Measurements from ENCODE around the gene EXOC6B. TPM values are rescaled to one million over a fixed set of nuclear protein-coding genes. Genes with fewer than 3 reads are reported as not detected.
"Not testable (repeated sequence)": the region's sequence is repeated elsewhere in the genome, so short reads cannot be mapped to it uniquely, and the experiment has no call there.

EXOC6B gene
- total RNA-seq, 1 donor from 2014 or later, result 35.2 TPM

DNA sequence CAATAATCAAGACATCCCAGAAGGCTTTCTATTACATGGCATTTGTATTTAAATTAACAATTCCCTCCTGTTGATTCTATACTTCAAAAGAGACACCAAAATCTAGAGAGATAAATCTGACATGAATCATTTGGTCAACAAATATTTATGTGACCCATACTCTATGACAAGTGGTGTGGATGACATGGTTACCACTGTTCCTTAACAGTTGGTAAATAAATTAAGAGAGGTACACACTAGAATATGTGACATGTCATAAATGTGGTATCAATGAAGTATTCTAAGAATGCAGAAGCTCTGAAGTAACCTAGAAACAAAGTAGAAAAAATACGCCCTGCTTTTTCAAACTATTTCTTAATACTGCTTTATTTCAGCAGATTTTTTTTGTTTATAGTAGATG lies 255.4 kb downstream of the EXOC6B start:
- H3K4me1 ChIP-seq, result peaks cover 3% of the 10 kb centered on the region
- no peak for DNase-seq
- H3K9me3 ChIP-seq, result no peaks in the 10 kb centered on the region
- H3K27me3 ChIP-seq, result no peaks in the 10 kb centered on the region
- H3K4me3 ChIP-seq, result no peak overlapping the region
- H3K36me3 ChIP-seq, result no peaks in the 10 kb centered on the region
- intact Hi-C loops (cut with DNase I), result no loop called here
- no peak for ATAC-seq
- H3K27ac ChIP-seq, result no peak overlapping the region
- no peak for TF ChIP-seq CTCF (IDR thresholded peaks at IDR 0.05)

- peaks cover 10% of the 10 kb centered on the region for H3K4me1 ChIP-seq
- H3K9me3 ChIP-seq, result no peaks in the 10 kb centered on the region
- no peak for TF ChIP-seq CTCF (IDR thresholded peaks at IDR 0.05)
- DNase-seq (no peak), ATAC-seq (no peak)
- H3K27me3 ChIP-seq, result no peaks in the 10 kb centered on the region
- intact Hi-C loops (cut with DNase I), result no loop called here
- H3K36me3 ChIP-seq, result no peaks in the 10 kb centered on the region
- H3K27ac ChIP-seq, result no peak overlapping the region
- no peak overlapping the region for H3K4me3 ChIP-seq
Observed at GRCh38 chr2:72562451-72563153, 263.2 kb downstream of the EXOC6B start.

- no peak for TF ChIP-seq CTCF (IDR thresholded peaks at IDR 0.05)
- intact Hi-C loops (cut with DNase I), result no loop called here
- peak overlapping the region; percentile 15 for H3K27ac ChIP-seq
- DNase-seq (no peak), ATAC-seq (peak; percentile 52)
- H3K9me3 ChIP-seq, result no peaks in the 10 kb centered on the region
- H3K36me3 ChIP-seq, result no peaks in the 10 kb centered on the region
- H3K27me3 ChIP-seq, result no peaks in the 10 kb centered on the region
- peaks cover 10% of the 10 kb centered on the region for H3K4me1 ChIP-seq
- H3K4me3 ChIP-seq, result no peak overlapping the region
Observed at GRCh38 chr2:72561621-72562318, 264.1 kb downstream of the EXOC6B start.

- no peaks in the 10 kb centered on the region for H3K36me3 ChIP-seq
- H3K4me1 ChIP-seq, result no peaks in the 10 kb centered on the region
- no peak overlapping the region for H3K27ac ChIP-seq
- DNase-seq, result no peak
- no peaks in the 10 kb centered on the region for H3K27me3 ChIP-seq
- no peaks in the 10 kb centered on the region for H3K9me3 ChIP-seq
- intact Hi-C loops (cut with DNase I), result no loop called here
- no peak for TF ChIP-seq CTCF (IDR thresholded peaks at IDR 0.05)
- no peak for ATAC-seq
- no peak overlapping the region for H3K4me3 ChIP-seq
Observed at GRCh38 chr2:72555943-72556342, 269.9 kb downstream of the EXOC6B start.

DNA sequence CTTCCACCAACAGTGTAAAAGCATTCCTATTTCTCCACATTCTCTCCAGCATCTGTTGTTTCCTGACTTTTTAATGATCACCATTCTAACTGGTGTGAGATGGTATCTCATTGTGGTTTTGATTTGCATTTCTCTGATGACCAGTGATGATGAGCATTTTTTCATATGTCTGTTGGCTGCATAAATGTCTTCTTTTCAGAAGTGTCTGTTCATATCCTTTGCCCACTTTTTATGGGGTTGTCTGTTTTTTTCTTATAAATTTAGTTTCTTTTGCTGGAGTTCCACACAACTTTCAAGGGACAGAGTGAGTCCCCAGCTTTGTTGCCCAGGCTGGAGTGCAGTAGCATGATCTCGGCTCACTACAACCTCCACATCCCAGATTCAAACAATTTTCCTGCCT lies 270.5 kb downstream of the EXOC6B start:
- H3K27ac ChIP-seq; DNase-seq; ATAC-seq; H3K27me3 ChIP-seq; H3K36me3 ChIP-seq; H3K9me3 ChIP-seq; H3K4me1 ChIP-seq; intact Hi-C loops (cut with DNase I); H3K4me3 ChIP-seq: not testable (repeated sequence)

GRCh38 chr2:72554910-72555309 lies 270.9 kb downstream of the EXOC6B start:
- H3K9me3 ChIP-seq; intact Hi-C loops (cut with DNase I); DNase-seq; ATAC-seq; H3K27ac ChIP-seq; H3K27me3 ChIP-seq; H3K4me3 ChIP-seq; H3K4me1 ChIP-seq; H3K36me3 ChIP-seq: not testable (repeated sequence)

All from upper lobe of right lung (tissue), 1 donor.